Keratinocyte (primary cell): ENCODE measurements around the gene TTC38.

Source experiments
- CTCF ChIP-seq, 3 experiments: IDR thresholded peaks in 1 of 3; conservative IDR thresholded peaks in 1 of 3; optimal IDR thresholded peaks in 1 of 3; 2 replicates in 2 of 3; 3 replicates in 1 of 3; pipeline versions ENCODE3 to v1.5.1; 2011; ENCODE audit warnings: low read length in 3 of 3, mild to moderate bottlenecking in 3 of 3, moderate library complexity in 2 of 3, control low read depth in 1 of 3, inconsistent platforms in 1 of 3; ENCODE audit not compliant: insufficient read depth in 2 of 3; ENCODE audit errors: extremely low read depth in 1 of 3
- EZH2 ChIP-seq: IDR thresholded peaks from one replicate; pipeline ENCODE4 v1.6.1; 2012; ENCODE audit warnings: inconsistent platforms, mild to moderate bottlenecking, low read length, moderate library complexity

GRCh38 chr22:46296257-46297150, 28.7 kb downstream of the TTC38 start, which contains the start of gene GTSE1:
- TF ChIP-seq CTCF (optimal IDR thresholded peaks at IDR 0.05 in 1 of 3, IDR thresholded peaks at IDR 0.05 in 1 of 3, conservative IDR thresholded peaks at IDR 0.05 in 1 of 3; ENCODE audit: extremely low read depth in 1 of 3, insufficient read depth in 2 of 3, low read length in 3 of 3): peak in 1 of 3 experiments; percentile 57
- no peak for TF ChIP-seq EZH2
